ENCODE measurements around the gene DGKI. TPM values are rescaled to one million over a fixed set of nuclear protein-coding genes. Genes with fewer than 3 reads are reported as not detected.

The DGKI gene
- 2.2 and 3.3 TPM in 2 replicates for total RNA-seq
- long read RNA-seq, partial matches to known transcripts, result 2 of 9 reads
- long read RNA-seq, other reads (novel, unspliced or antisense), result 7 of 9 reads

DNA sequence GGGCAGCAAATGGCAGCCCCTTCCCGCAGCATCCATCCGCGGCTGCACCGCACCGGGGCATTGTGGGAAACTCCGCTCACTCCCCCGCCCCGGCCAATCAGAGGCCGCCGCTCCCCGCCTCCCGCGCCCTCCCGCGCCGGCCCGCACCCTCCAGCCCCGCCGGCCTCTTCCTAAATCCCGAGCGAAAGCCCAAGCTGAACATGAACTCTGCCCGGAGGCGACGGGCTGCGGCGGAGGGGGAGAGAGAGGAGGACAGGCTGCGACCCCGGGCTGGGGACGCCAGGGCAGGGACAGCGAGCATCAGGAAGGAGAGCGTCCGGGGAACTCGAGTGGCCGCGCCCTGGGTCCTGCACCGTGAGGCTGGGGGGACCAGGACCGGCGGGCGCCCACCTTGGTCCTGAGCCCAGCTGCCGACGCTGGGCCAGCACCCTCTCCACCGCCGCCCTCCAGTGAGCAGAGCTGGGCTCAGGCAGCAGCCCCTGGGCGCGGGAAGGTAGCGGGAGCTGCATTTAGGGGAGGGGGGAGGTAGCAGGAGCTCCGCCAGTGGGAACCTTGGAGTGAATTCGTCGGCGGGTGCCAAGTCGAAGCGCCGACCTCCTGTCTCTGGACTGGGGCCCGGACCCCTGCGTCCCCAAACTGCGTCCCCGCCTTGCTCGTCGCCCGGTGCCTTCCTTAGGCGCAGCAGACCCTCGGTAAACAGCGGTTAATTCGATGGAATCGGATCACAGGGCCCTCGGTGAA, at the start of gene DGKI:
DGKI (minus strand) TSS at position 148 of the 741 bp plus-strand sequence.
- Mint-ChIP-seq H3K27me3 (ENCODE audit: low read depth) (peaks cover 65% of the 10 kb centered on the region), H3K27ac (ENCODE audit: unreplicated experiment) (no peak within 1 kb of the TSS), H3K4me1 (peaks cover 6% of the 10 kb centered on the region), H3K4me3 (peak within 1 kb of the TSS; percentile 78), H3K9me3 (no peaks in the 10 kb centered on the region), H3K36me3 (ENCODE audit: low read depth) (peaks cover 2% of the 10 kb centered on the region)
- TF ChIP-seq CTCF (conservative IDR thresholded peaks at IDR 0.05), result no peak
- peak; percentile 42 for DNase-seq (ENCODE audit: low read depth, low spot score)

DNA sequence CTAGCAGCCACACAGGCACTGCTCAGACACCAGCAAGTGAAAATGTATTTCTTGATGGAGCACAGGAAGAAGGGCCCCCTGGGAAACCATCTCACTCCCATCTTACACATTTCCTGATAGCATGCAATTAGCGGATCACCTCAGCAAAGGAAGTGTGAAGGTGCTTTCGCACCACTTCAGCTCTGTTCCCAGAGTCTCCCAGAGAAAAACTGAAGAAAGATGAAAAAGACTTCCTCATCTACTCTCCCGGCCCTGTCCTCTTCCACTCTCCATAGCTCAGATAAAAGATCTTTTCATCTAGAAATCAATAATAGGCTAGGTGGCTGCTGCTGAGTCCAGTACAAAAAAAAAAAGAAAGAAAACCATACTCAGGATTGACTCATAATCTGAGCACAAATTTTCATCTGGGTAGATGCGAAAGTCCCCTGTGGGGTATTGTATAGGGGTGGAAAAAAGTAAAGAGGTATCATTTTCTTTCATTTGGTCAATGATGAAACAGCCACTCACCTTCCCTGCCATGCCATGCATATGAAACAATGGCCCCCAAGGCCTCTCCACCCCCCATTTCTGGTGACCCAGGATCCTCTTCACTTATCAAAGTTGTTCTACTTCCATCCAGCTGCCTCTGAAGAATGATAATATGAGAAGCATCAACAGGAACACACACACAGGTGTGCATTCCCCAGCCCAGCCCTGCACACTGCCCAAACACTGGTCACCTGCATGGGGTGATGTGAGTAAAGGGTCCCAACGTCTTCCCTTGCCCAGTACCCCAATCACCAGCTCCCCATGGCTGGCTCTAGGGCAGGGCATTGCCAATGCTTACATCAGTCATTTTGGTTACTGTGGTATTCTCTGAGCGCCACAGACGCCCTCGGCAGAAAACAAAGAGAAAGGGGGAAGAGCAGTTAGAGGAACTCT, 48.8 kb upstream of the DGKI start:
- DNase-seq (ENCODE audit: low read depth, low spot score), result no peak
- Mint-ChIP-seq H3K27ac (ENCODE audit: unreplicated experiment) (no peak overlapping the region), H3K4me1 (peaks cover 9% of the 10 kb centered on the region), H3K9me3 (no peaks in the 10 kb centered on the region), H3K4me3 (no peak overlapping the region), H3K36me3 (ENCODE audit: low read depth) (peaks cover 18% of the 10 kb centered on the region), H3K27me3 (ENCODE audit: low read depth) (no peaks in the 10 kb centered on the region)
- no peak for TF ChIP-seq CTCF (conservative IDR thresholded peaks at IDR 0.05)

GRCh38 chr7:137893143-137893742, 46.5 kb upstream of the DGKI start:
- no peaks in the 10 kb centered on the region for H3K4me1 Mint-ChIP-seq
- peaks cover 19% of the 10 kb centered on the region for H3K36me3 Mint-ChIP-seq (ENCODE audit: low read depth)
- TF ChIP-seq CTCF (conservative IDR thresholded peaks at IDR 0.05), result no peak
- H3K4me3 Mint-ChIP-seq, result no peak overlapping the region
- no peak for DNase-seq (ENCODE audit: low read depth, low spot score)
- H3K27me3 Mint-ChIP-seq (ENCODE audit: low read depth), result no peaks in the 10 kb centered on the region
- no peaks in the 10 kb centered on the region for H3K9me3 Mint-ChIP-seq
- no peak overlapping the region for H3K27ac Mint-ChIP-seq (ENCODE audit: unreplicated experiment)

- H3K9me3 Mint-ChIP-seq, result no peaks in the 10 kb centered on the region
- peaks cover 10% of the 10 kb centered on the region for H3K4me1 Mint-ChIP-seq
- TF ChIP-seq CTCF (conservative IDR thresholded peaks at IDR 0.05), result no peak
- no peak for DNase-seq (ENCODE audit: low read depth, low spot score)
- H3K36me3 Mint-ChIP-seq (ENCODE audit: low read depth), result peaks cover 16% of the 10 kb centered on the region
- H3K27me3 Mint-ChIP-seq (ENCODE audit: low read depth), result no peaks in the 10 kb centered on the region
- H3K27ac Mint-ChIP-seq (ENCODE audit: unreplicated experiment), result no peak overlapping the region
- H3K4me3 Mint-ChIP-seq, result no peak overlapping the region
Observed at GRCh38 chr7:137891016-137891655, 44.4 kb upstream of the DGKI start.

GRCh38 chr7:137890449-137890921, 43.7 kb upstream of the DGKI start:
- no peak for DNase-seq (ENCODE audit: low read depth, low spot score)
- Mint-ChIP-seq H3K4me3 (no peak overlapping the region), H3K9me3 (no peaks in the 10 kb centered on the region), H3K36me3 (ENCODE audit: low read depth) (peaks cover 12% of the 10 kb centered on the region), H3K4me1 (peaks cover 14% of the 10 kb centered on the region), H3K27ac (ENCODE audit: unreplicated experiment) (no peak overlapping the region), H3K27me3 (ENCODE audit: low read depth) (no peaks in the 10 kb centered on the region)
- TF ChIP-seq CTCF (conservative IDR thresholded peaks at IDR 0.05), result no peak

Data from neural crest cell (in vitro differentiated cells).